Bronchial epithelial cell (primary cell): ENCODE data around the gene ARHGAP8. TPM values are rescaled to one million over a fixed set of nuclear protein-coding genes. Genes with fewer than 3 reads are reported as not detected.

Source experiments
- DNase-seq: peaks from one replicate; pipeline ENCODE4 v3.0.0-alpha.2; 2010; ENCODE audit warnings: low read depth
- FAIRE-seq: peaks from 2 replicates; lab custom pipeline; 2011; peaks lifted over from hg19 to GRCh38; lab: Jason Lieb, UNC
- H3K27me3 ChIP-seq: 2 replicates; pipeline ENCODE4 v1.5.1; 2011; ENCODE audit warnings: low read length; ENCODE audit not compliant: control insufficient read depth, insufficient read depth
- H3K36me3 ChIP-seq: 2 replicates; pipeline ENCODE4 v1.5.1; 2011; ENCODE audit warnings: low read length; ENCODE audit not compliant: control insufficient read depth, insufficient read depth
- H3K4me3 ChIP-seq: 2 replicates; pipeline ENCODE4 v1.5.1; 2011; ENCODE audit warnings: mild to moderate bottlenecking, low read depth, low read length, control low read depth
- CTCF ChIP-seq: IDR thresholded peaks from 2 replicates; pipeline ENCODE4 v1.5.1; 2011; ENCODE audit warnings: mild to moderate bottlenecking, moderate library complexity, low read length, control low read depth, inconsistent platforms; ENCODE audit not compliant: insufficient read depth, severe bottlenecking
- total RNA-seq: library from RNA; depleted of rRNA; stranded (reverse); fragments of >200 nt; gene quantifications from 2 replicates; pipeline ENCODE4 v1.2.1, GENCODE V29; 2014

ARHGAP8 gene
- total RNA-seq, 1 donor from 2014 or later, result 15.0 TPM

GRCh38 chr22:44754998-44755397 is 2.6 kb downstream of the ARHGAP8 start:
- no peaks in the 10 kb centered on the region for H3K27me3 ChIP-seq

GRCh38 chr22:44755417-44755816 is 3.0 kb downstream of the ARHGAP8 start:
- FAIRE-seq, result no peak
- no peak for TF ChIP-seq CTCF

More at GRCh38 chr22:44754998-44755397, 2.6 kb downstream of the ARHGAP8 start:
- Histone ChIP-seq H3K4me3 (no peak overlapping the region), H3K36me3 (no peaks in the 10 kb centered on the region)
- FAIRE-seq (no peak), DNase-seq (no peak)
- no peak for TF ChIP-seq CTCF

GRCh38 chr22:44755956-44756361 is 3.6 kb downstream of the ARHGAP8 start:
- Histone ChIP-seq H3K4me3 (no peak overlapping the region), H3K27me3 (no peaks in the 10 kb centered on the region), H3K36me3 (no peaks in the 10 kb centered on the region)
- DNase-seq (peak; percentile 70), FAIRE-seq (no peak)
- TF ChIP-seq CTCF, result no peak

More at GRCh38 chr22:44755417-44755816, 3.0 kb downstream of the ARHGAP8 start:
- Histone ChIP-seq H3K4me3 (no peak overlapping the region), H3K27me3 (no peaks in the 10 kb centered on the region), H3K36me3 (no peaks in the 10 kb centered on the region)
- no peak for DNase-seq

- DNase-seq (peak; percentile 67), FAIRE-seq (peak; percentile 7)
- H3K27me3 ChIP-seq, result no peaks in the 10 kb centered on the region
- TF ChIP-seq CTCF, result no peak
- H3K36me3 ChIP-seq, result no peaks in the 10 kb centered on the region
- H3K4me3 ChIP-seq, result no peak overlapping the region
These were observed 6.1 kb downstream of the ARHGAP8 start for GRCh38 chr22:44758344-44758973.

- no peaks in the 10 kb centered on the region for H3K36me3 ChIP-seq
- H3K4me3 ChIP-seq, result no peak overlapping the region
- no peaks in the 10 kb centered on the region for H3K27me3 ChIP-seq
- no peak for TF ChIP-seq CTCF
- DNase-seq (no peak), FAIRE-seq (no peak)
These were observed 6.6 kb downstream of the ARHGAP8 start for GRCh38 chr22:44759001-44759400.
